H1 (cell line): ENCODE data around the gene RNASE3. TPM values are rescaled to one million over a fixed set of nuclear protein-coding genes. Genes with fewer than 3 reads are reported as not detected.

ENCODE experiments used
- CTCF ChIA-PET: fragments of 300-600 bp; sonication (Branson Sonifier 250); formaldehyde crosslinking; loops from one replicate; lab custom pipeline; 2021; ENCODE audit not compliant: partially characterized antibody; lab: Charles Lee
- POLR2A ChIA-PET: fragments of 300-600 bp; sonication (Branson Sonifier 250); formaldehyde crosslinking; loops from one replicate; lab custom pipeline; 2021; ENCODE audit warnings: inconsistent platforms; ENCODE audit not compliant: partially characterized antibody; lab: Charles Lee
- DNase-seq, 2 experiments: peaks; one replicate each; pipeline versions ENCODE4 v3.0.0 to v3.0.0-alpha.2; 2010 to 2022; ENCODE audit warnings: low spot score in 2 of 2, low read depth in 1 of 2, mixed read lengths in 1 of 2
- FAIRE-seq: peaks from 2 replicates; lab custom pipeline; 2011; peaks lifted over from hg19 to GRCh38; lab: Jason Lieb, UNC
- H2AFZ ChIP-seq: 2 replicates; pipeline ENCODE4 v1.8.1; 2012; ENCODE audit warnings: low read length, inconsistent platforms
- H2AK5ac ChIP-seq: 2 replicates; pipeline ENCODE4 v1.6.1; 2013; ENCODE audit warnings: low read depth, low read length
- H2BK120ac ChIP-seq: replicated peaks from 2 replicates; pipeline ENCODE3; 2013; ENCODE audit warnings: low read depth, low read length, inconsistent platforms
- H2BK12ac ChIP-seq: 2 replicates; pipeline ENCODE4 v1.6.1; 2013; ENCODE audit warnings: low read depth, low read length
- H2BK15ac ChIP-seq: 2 replicates; pipeline ENCODE4 v1.6.1; 2013; ENCODE audit warnings: low read length
- H2BK20ac ChIP-seq: 2 replicates; pipeline ENCODE4 v1.6.1; 2013; ENCODE audit warnings: low read length
- H2BK5ac ChIP-seq: 2 replicates; pipeline ENCODE4 v1.6.1; 2013; ENCODE audit warnings: low read depth, low read length
- H3K14ac ChIP-seq: 2 replicates; pipeline ENCODE4 v1.6.1; 2013; ENCODE audit warnings: inconsistent platforms; ENCODE audit not compliant: insufficient read length
- H3K18ac ChIP-seq: 2 replicates; pipeline ENCODE4 v1.6.1; 2013; ENCODE audit warnings: low read length; ENCODE audit errors: extremely low read depth
- H3K23ac ChIP-seq: 2 replicates; pipeline ENCODE4 v1.6.1; 2013; ENCODE audit warnings: inconsistent platforms; ENCODE audit not compliant: insufficient read length
- H3K23me2 ChIP-seq: 2 replicates; pipeline ENCODE4 v1.6.1; 2013; ENCODE audit warnings: low read depth, low read length
- H3K27ac ChIP-seq: 2 replicates; pipeline ENCODE4 v1.6.1; 2011; ENCODE audit warnings: low read depth, low read length, inconsistent platforms
- H3K27me3 ChIP-seq, 4 experiments: replicated peaks in 1 of 4; 1 replicate in 1 of 4; 2 replicates in 3 of 4; pipeline versions ENCODE4 v1.6.1 to v1.8.1; 2011 to 2013; ENCODE audit warnings: low read length in 3 of 4, mild to moderate bottlenecking in 3 of 4, inconsistent platforms in 2 of 4, mixed read lengths in 2 of 4, moderate library complexity in 1 of 4; ENCODE audit not compliant: control insufficient read depth in 3 of 4, insufficient read depth in 3 of 4; ENCODE audit errors: extremely low read depth in 1 of 4
- H3K36me3 ChIP-seq, 4 experiments: 2 replicates each; pipeline versions ENCODE4 v1.6.1 to v1.8.1; 2011 to 2013; ENCODE audit warnings: mild to moderate bottlenecking in 4 of 4, low read length in 3 of 4, moderate library complexity in 2 of 4, control low read depth in 1 of 4, inconsistent platforms in 1 of 4; ENCODE audit not compliant: insufficient read depth in 4 of 4, control insufficient read depth in 2 of 4
- H3K4ac ChIP-seq: replicated peaks from 2 replicates; pipeline ENCODE3; 2013; ENCODE audit warnings: low read length, low read depth, mixed read lengths, inconsistent platforms; ENCODE audit not compliant: insufficient read length
- H3K4me1 ChIP-seq, 4 experiments: replicated peaks in 1 of 4; 1 replicate in 1 of 4; 2 replicates in 3 of 4; pipeline versions ENCODE4 v1.6.1 to v1.8.1; 2011 to 2013; ENCODE audit warnings: low read length in 3 of 4, inconsistent platforms in 2 of 4, mixed read lengths in 1 of 4; ENCODE audit not compliant: insufficient read depth in 4 of 4, control insufficient read depth in 3 of 4
- H3K4me2 ChIP-seq, 2 experiments: 2 replicates each; pipeline versions ENCODE4 v1.6.1 to v1.8.1; 2011 to 2013; ENCODE audit warnings: low read depth in 2 of 2, low read length in 2 of 2, control low read depth in 1 of 2, inconsistent platforms in 1 of 2, mild to moderate bottlenecking in 1 of 2; ENCODE audit not compliant: insufficient read depth in 1 of 2
- H3K4me3 ChIP-seq, 4 experiments: fragments of 200-600, 300-600 bp in 1 of 4; sonication (generic), shearing (Covaris generic), sonication (Bioruptor Twin) in 1 of 4; 2 replicates each; pipeline versions ENCODE4 v1.5.1 to v1.8.1; 2011 to 2016; ENCODE audit warnings: low read length in 4 of 4, low read depth in 3 of 4, control low read depth in 2 of 4, inconsistent platforms in 2 of 4, mild to moderate bottlenecking in 2 of 4, mixed read lengths in 1 of 4, moderate library complexity in 1 of 4; ENCODE audit not compliant: insufficient read depth in 2 of 4; ENCODE audit errors: extremely low read depth in 1 of 4
- H3K56ac ChIP-seq: replicated peaks from 2 replicates; pipeline ENCODE3; 2013; ENCODE audit warnings: low read depth, mild to moderate bottlenecking, mixed read lengths, low read length, inconsistent platforms; ENCODE audit not compliant: insufficient read length
- H3K79me1 ChIP-seq: 2 replicates; pipeline ENCODE4 v1.6.1; 2013; ENCODE audit warnings: low read depth, low read length, control low read depth
- H3K79me2 ChIP-seq, 2 experiments: 2 replicates each; pipeline versions ENCODE4 v1.6.1 to v1.8.1; 2012 to 2013; ENCODE audit warnings: low read length in 2 of 2, mild to moderate bottlenecking in 2 of 2, inconsistent platforms in 1 of 2; ENCODE audit not compliant: insufficient read depth in 2 of 2, control insufficient read depth in 1 of 2
- H3K9ac ChIP-seq, 4 experiments: replicated peaks in 1 of 4; 1 replicate in 1 of 4; 2 replicates in 3 of 4; pipeline versions ENCODE4 v1.6.1 to v1.8.1; 2011 to 2013; ENCODE audit warnings: low read depth in 3 of 4, low read length in 3 of 4, control low read depth in 2 of 4, mild to moderate bottlenecking in 2 of 4, moderate library complexity in 2 of 4, inconsistent platforms in 1 of 4; ENCODE audit errors: extremely low read depth in 1 of 4
- H3K9me3 ChIP-seq, 2 experiments: 2 replicates each; pipeline versions ENCODE4 v1.6.1 to v1.8.1; 2012 to 2013; ENCODE audit warnings: mild to moderate bottlenecking in 2 of 2, moderate library complexity in 2 of 2, control low read depth in 1 of 2, inconsistent platforms in 1 of 2, low read depth in 1 of 2, low read length in 1 of 2, mixed read lengths in 1 of 2; ENCODE audit not compliant: insufficient read depth in 2 of 2
- H4K20me1 ChIP-seq, 2 experiments: replicated peaks in 1 of 2; 2 replicates each; pipeline versions ENCODE3 to v1.8.1; 2011 to 2013; ENCODE audit warnings: inconsistent platforms in 2 of 2, low read length in 2 of 2, mild to moderate bottlenecking in 1 of 2; ENCODE audit not compliant: insufficient read depth in 2 of 2, control insufficient read depth in 1 of 2
- H4K5ac ChIP-seq: 2 replicates; pipeline ENCODE4 v1.6.1; 2013; ENCODE audit warnings: low read length, low read depth, mixed read lengths, inconsistent platforms; ENCODE audit not compliant: insufficient read length
- H4K8ac ChIP-seq: 2 replicates; pipeline ENCODE4 v1.8.0; 2013; ENCODE audit warnings: mild to moderate bottlenecking, moderate library complexity, low read length, inconsistent platforms; ENCODE audit not compliant: insufficient read depth; ENCODE audit errors: extremely low read depth
- H4K91ac ChIP-seq: replicated peaks from 2 replicates; pipeline ENCODE3; 2013; ENCODE audit warnings: low read length, mixed read lengths, inconsistent platforms; ENCODE audit not compliant: insufficient read length
- ATF3 ChIP-seq: IDR thresholded peaks from 2 replicates; pipeline ENCODE4 v1.6.1; 2011; ENCODE audit warnings: low read depth, mild to moderate bottlenecking, low read length; ENCODE audit not compliant: insufficient read depth
- CTCF ChIP-seq, 3 experiments: IDR thresholded peaks; 1 replicate in 2 of 3; 2 replicates in 1 of 3; pipeline versions ENCODE4 v1.5.1 to v1.6.1; 2011; ENCODE audit warnings: low read length in 3 of 3, mild to moderate bottlenecking in 3 of 3, inconsistent platforms in 2 of 3, low read depth in 1 of 3, moderate library complexity in 1 of 3; ENCODE audit not compliant: insufficient read depth in 1 of 3; ENCODE audit errors: control extremely low read depth in 1 of 3
- PHF8 ChIP-seq: fragments of 200-600 bp; sonication (generic); conservative IDR thresholded peaks from 2 replicates; pipeline ENCODE4 v1.7.1; 2012; ENCODE audit warnings: low read depth, mild to moderate bottlenecking, inconsistent platforms, low read length, moderate library complexity
- POLR2A ChIP-seq, 2 experiments: IDR thresholded peaks; 1 replicate in 1 of 2; 2 replicates in 1 of 2; pipeline ENCODE4 v1.6.1; 2011; ENCODE audit warnings: low read depth in 2 of 2, low read length in 2 of 2, mild to moderate bottlenecking in 2 of 2; ENCODE audit errors: control extremely low read depth in 1 of 2
- POU5F1 ChIP-seq: IDR thresholded peaks from 2 replicates; pipeline ENCODE4 v1.6.1; 2011; ENCODE audit warnings: low read depth, mild to moderate bottlenecking, low read length, moderate library complexity
- RXRA ChIP-seq: IDR thresholded peaks from 2 replicates; pipeline ENCODE4 v1.6.1; 2011; ENCODE audit warnings: low read depth, mild to moderate bottlenecking, low read length, moderate library complexity; ENCODE audit not compliant: insufficient read depth
- SIN3A ChIP-seq, 2 experiments: IDR thresholded peaks in 1 of 2; conservative IDR thresholded peaks in 1 of 2; 2 replicates each; pipeline ENCODE4 v1.6.1; 2011 to 2012; ENCODE audit warnings: low read length in 2 of 2, improper control_type of control experiment in 1 of 2, low read depth in 1 of 2, mild to moderate bottlenecking in 1 of 2
- SP2 ChIP-seq: IDR thresholded peaks from 2 replicates; pipeline ENCODE4 v1.6.1; 2012; ENCODE audit warnings: mild to moderate bottlenecking, low read length, inconsistent platforms
- TAF1 ChIP-seq: IDR thresholded peaks from 2 replicates; pipeline ENCODE4 v1.6.1; 2011; ENCODE audit warnings: mild to moderate bottlenecking, low read depth, low read length
- WGBS, 2 experiments: shearing (Covaris generic) in 1 of 2; methylation state at CpG; one replicate each; pipeline versions ENCODE4 v1.1.6 to v1.1.7; 2013 to 2015; ENCODE audit warnings: low lambda C conversion rate in 2 of 2, mixed read lengths in 2 of 2, inconsistent platforms in 1 of 2, low coverage in 1 of 2, missing lambda C conversion rate in 1 of 2; ENCODE audit not compliant: insufficient replicate concordance in 2 of 2, insufficient coverage in 1 of 2, insufficient read length in 1 of 2; ENCODE audit errors: extremely low coverage in 1 of 2, missing lambda C conversion rate in 1 of 2; 5-methylcytosine and 5-hydroxymethylcytosine counted together
- polyA plus RNA-seq, 7 experiments: library from polyadenylated mRNA; depleted of rRNA in 3 of 7; stranded (reverse) in 5 of 7; unstranded in 2 of 7; fragments of >200 nt in 5 of 7; fragments of 200-250 nt in 2 of 7; gene quantifications; 1 replicate in 5 of 7; 2 replicates in 1 of 7; 4 replicates in 1 of 7; pipeline versions ENCODE4 v1.2.1 to v1.2.3, GENCODE V29; 2011 to 2013; ENCODE audit warnings: missing spikeins in 2 of 7, mixed read lengths in 2 of 7
- total RNA-seq: library from RNA; stranded (reverse); fragmentation: NEBNext Ultra II Directional; extraction: Animal tissue kit (Norgen Biotek cat#: 25700); gene quantifications from 2 replicates; pipeline ENCODE4 v1.2.1, GENCODE V29; 2021

Gene RNASE3
- total and polyA plus RNA-seq, 2 of the 8 experiments (the other 6 are each of a cell fraction or from before 2014, with no cell fraction given) = not detected

- no peak overlapping the region for H4K8ac ChIP-seq
- no peak overlapping the region for H3K23ac ChIP-seq
- no peak overlapping the region for H3K14ac ChIP-seq
- no peaks in the 10 kb centered on the region for H3K27me3 ChIP-seq
- no peak for FAIRE-seq
- ChIA-PET POLR2A (no interaction called here), CTCF (interaction anchor here (0.6 to 3.1 kb wide), 16 partner anchors 9 to 276 kb away, joined by 3 to 15 read pairs (median 4); no protein-coding TSS in a partner anchor)
- no peaks in the 10 kb centered on the region for H3K9me3 ChIP-seq
- no peaks in the 10 kb centered on the region for H3K4me1 ChIP-seq
- no peak overlapping the region for H2BK5ac ChIP-seq
- H2BK12ac ChIP-seq = no peak overlapping the region
- no peak overlapping the region for H3K27ac ChIP-seq
- no peak overlapping the region for H2BK120ac ChIP-seq
- H3K79me1 ChIP-seq = no peaks in the 10 kb centered on the region
- peak overlapping the region; percentile 97 for H2AFZ ChIP-seq
- no peaks in the 10 kb centered on the region for H3K23me2 ChIP-seq
- peak overlapping the region in 1 of 2 experiments; percentile 50; a peak in 2 of 4 replicates for H3K4me2 ChIP-seq
- no peaks in the 10 kb centered on the region for H3K36me3 ChIP-seq
- H4K91ac ChIP-seq = no peak overlapping the region
- no peaks in the 10 kb centered on the region for H3K79me2 ChIP-seq
- WGBS, 2 experiments = 28% methylated on average over 18 of the region's 18 CpGs; no CpG with 5 or more reads in 1 of the 2 experiments
- no peaks in the 10 kb centered on the region for H4K20me1 ChIP-seq
- H3K18ac ChIP-seq = no peak overlapping the region
- no peak overlapping the region for H2AK5ac ChIP-seq
- H2BK20ac ChIP-seq = no peak overlapping the region
- H4K5ac ChIP-seq = no peak overlapping the region
- no peak overlapping the region for H2BK15ac ChIP-seq
- H3K4ac ChIP-seq = no peak overlapping the region
- H3K56ac ChIP-seq = no peak overlapping the region
- H3K4me3 ChIP-seq = peak overlapping the region in 1 of 4 experiments; percentile 31; a peak in 1 of 8 replicates
- DNase-seq = peak; percentile 54 to 96
- H3K9ac ChIP-seq = no peak overlapping the region
- TF ChIP-seq CTCF (IDR thresholded peaks at IDR 0.05; ENCODE audit: control extremely low read depth in 1 of 3, insufficient read depth in 1 of 3, low read depth in 1 of 3, low read length in 3 of 3) = peak; percentile 88 to 95 (median 94)
- no peak for TF ChIP-seq PHF8
- TF ChIP-seq POU5F1 = no peak
- TF ChIP-seq SP2 = no peak
- no peak for TF ChIP-seq POLR2A (IDR thresholded peaks at IDR 0.05; ENCODE audit: control extremely low read depth in 1 of 2, low read depth in 2 of 2, low read length in 2 of 2)
- TF ChIP-seq RXRA = no peak
- TF ChIP-seq TAF1 = no peak
- TF ChIP-seq SIN3A (conservative IDR thresholded peaks at IDR 0.05 in 1 of 2, IDR thresholded peaks at IDR 0.05 in 1 of 2; ENCODE audit: low read depth in 1 of 2, low read length in 2 of 2) = no peak
- TF ChIP-seq ATF3 = no peak
Measured at GRCh38 chr14:20934148-20934762, 43.1 kb downstream of the RNASE3 start.
